Activated CD4-positive, alpha-beta T cell treated with anti-CD3 and anti-CD28 coated beads, Interleukin-2, amount 10 ng/mL, durations not matched to agents 7 days and 5 days (primary cell): Measurements from ENCODE around the gene ATP13A3. TPM values are rescaled to one million over a fixed set of nuclear protein-coding genes. Genes with fewer than 3 reads are reported as not detected.

Source experiments
- CTCF ChIA-PET: fragments of 350-600 bp; sonication (Branson Sonifier 250); formaldehyde crosslinking; loops from one replicate; lab custom pipeline; 2021; ENCODE audit warnings: antibody characterized with exemption; lab: Charles Lee
- POLR2A ChIA-PET: fragments of 350-600 bp; sonication (Branson Sonifier 250); formaldehyde crosslinking; loops from one replicate; lab custom pipeline; 2021; ENCODE audit warnings: antibody characterized with exemption; lab: Charles Lee
- DNase-seq: peaks from one replicate; pipeline ENCODE4 v3.0.0-alpha.2; 2020
- H3K27ac Mint-ChIP-seq: one replicate; pipeline ENCODE4 v1.8.0; 2021; ENCODE audit warnings: mild to moderate bottlenecking, moderate library complexity, mixed read lengths
- H3K27me3 Mint-ChIP-seq: one replicate; pipeline ENCODE4 v1.8.0; 2021; ENCODE audit warnings: mixed read lengths
- H3K36me3 Mint-ChIP-seq: one replicate; pipeline ENCODE4 v1.8.0; 2021; ENCODE audit warnings: low read depth, mixed read lengths
- H3K4me1 Mint-ChIP-seq: one replicate; pipeline ENCODE4 v1.8.0; 2021; ENCODE audit warnings: mixed read lengths
- H3K4me3 Mint-ChIP-seq: one replicate; pipeline ENCODE4 v1.8.0; 2021; ENCODE audit warnings: mild to moderate bottlenecking, moderate library complexity, mixed read lengths
- H3K9me3 Mint-ChIP-seq: one replicate; pipeline ENCODE4 v1.8.0; 2021; ENCODE audit warnings: mixed read lengths
- total RNA-seq, 2 experiments: library from RNA; stranded (reverse); gene quantifications; one replicate each; pipeline ENCODE4 v1.2.3, GENCODE V29; 2021

ATP13A3 gene
- total RNA-seq, 2 experiments from 2014 or later, result 59.2 to 73.8 TPM

DNA sequence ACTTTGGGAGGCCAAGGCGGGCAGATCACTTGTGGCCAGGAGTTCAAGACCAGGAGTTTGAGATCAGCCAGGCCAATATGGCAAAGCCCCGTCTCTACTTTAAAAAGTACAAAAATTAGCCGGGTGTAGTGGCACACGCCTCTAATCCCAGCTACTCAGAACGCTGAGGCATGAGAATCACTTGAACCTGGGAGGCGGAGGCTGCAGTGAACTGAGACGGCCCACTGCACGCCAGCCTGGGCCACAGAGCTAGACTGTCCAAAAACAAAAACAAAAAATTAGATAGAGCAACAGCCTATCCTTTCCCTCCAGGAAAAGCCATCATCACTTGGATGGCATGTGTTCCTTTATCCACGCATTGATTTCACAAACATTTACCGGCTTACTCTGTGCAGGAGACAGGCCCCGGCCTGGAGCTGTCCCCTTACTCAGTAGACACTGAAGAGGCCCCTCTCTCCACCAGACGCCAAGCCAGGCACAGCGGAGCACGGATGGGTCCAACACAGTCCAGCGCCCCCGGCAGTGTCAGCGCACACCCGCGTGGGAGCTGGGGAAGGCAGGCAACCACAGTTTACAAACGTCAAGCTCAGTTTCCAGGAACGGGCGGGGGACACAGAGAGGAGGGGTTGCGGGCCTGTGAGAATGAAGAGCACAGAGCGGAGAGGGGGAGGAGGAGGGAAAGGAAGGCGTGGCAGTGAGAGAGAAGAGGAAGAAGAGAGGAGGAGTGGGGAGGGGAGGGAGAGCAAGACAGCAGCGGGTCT is 90.8 kb downstream of the ATP13A3 start:
- H3K36me3 Mint-ChIP-seq, result peaks cover 5% of the 10 kb centered on the region
- peaks cover 4% of the 10 kb centered on the region for H3K9me3 Mint-ChIP-seq
- peak overlapping the region; percentile 84 for H3K27ac Mint-ChIP-seq
- ChIA-PET CTCF (interaction anchor here (0.6 to 2.6 kb wide), 7 partner anchors 9 to 312 kb away, joined by 3 to 11 read pairs (median 3); no protein-coding TSS in a partner anchor), POLR2A (interaction anchor here (0.7 kb wide), 1 partner anchor 10 kb away, joined by 4 read pairs; no protein-coding TSS in a partner anchor)
- peaks cover 25% of the 10 kb centered on the region for H3K27me3 Mint-ChIP-seq
- peak overlapping the region; percentile 66 for H3K4me3 Mint-ChIP-seq
- peak; percentile 72 for DNase-seq
- peaks cover 54% of the 10 kb centered on the region for H3K4me1 Mint-ChIP-seq

DNA sequence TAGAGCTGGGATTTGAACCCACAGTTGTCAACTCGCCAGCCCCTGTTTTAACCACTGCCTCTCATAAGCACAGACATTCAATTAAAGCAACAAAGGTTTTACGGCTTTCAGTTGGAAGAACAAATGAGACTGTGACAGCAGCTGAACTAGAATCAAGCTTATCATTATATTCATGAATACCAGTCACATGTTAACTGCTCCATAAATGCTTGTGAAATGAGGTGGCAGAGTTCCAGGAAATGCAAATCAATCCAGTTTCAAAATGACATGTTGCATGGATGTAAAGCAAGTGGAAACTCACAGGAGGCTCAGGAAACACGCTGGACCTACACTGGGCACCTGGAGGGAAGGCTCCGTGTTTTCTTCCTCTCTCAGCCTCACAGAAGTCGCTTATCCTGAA is 91.6 kb downstream of the ATP13A3 start:
- POLR2A ChIA-PET, result no interaction called here
- Mint-ChIP-seq H3K4me1 (peaks cover 54% of the 10 kb centered on the region), H3K36me3 (peaks cover 8% of the 10 kb centered on the region), H3K27ac (no peak overlapping the region), H3K4me3 (no peak overlapping the region), H3K27me3 (peaks cover 32% of the 10 kb centered on the region), H3K9me3 (peaks cover 11% of the 10 kb centered on the region)
- no peak for DNase-seq
- CTCF ChIA-PET, result interaction anchor here (0.6 to 2.3 kb wide), 7 partner anchors 9 to 312 kb away, joined by 3 to 11 read pairs (median 4); partner anchors contain the start of gene TMEM44

DNA sequence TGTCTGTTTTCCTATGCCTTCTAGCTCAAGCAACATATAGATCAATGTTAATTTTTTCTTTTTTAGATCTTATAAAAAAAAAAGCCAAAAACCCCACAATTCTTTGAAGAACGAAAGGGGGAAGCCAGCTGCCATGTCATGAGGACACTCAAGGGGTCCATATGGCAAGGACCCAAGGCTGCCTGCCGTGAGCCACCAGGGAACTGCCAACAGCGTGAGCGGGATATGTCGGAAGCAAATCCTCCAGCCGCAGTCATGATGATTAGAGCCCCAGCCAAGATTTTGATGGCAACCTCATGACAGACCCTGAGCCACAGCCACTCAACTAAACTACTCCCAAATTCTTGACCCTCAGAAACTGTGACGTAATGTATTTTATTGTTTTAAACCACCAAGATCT is 94.2 kb downstream of the ATP13A3 start:
- DNase-seq, result no peak
- ChIA-PET POLR2A (no interaction called here), CTCF (no interaction called here)
- H3K4me3 Mint-ChIP-seq, result no peak overlapping the region
- peaks cover 28% of the 10 kb centered on the region for H3K4me1 Mint-ChIP-seq
- peaks cover 25% of the 10 kb centered on the region for H3K27me3 Mint-ChIP-seq
- H3K27ac Mint-ChIP-seq, result no peak overlapping the region
- peaks cover 16% of the 10 kb centered on the region for H3K9me3 Mint-ChIP-seq
- peaks cover 5% of the 10 kb centered on the region for H3K36me3 Mint-ChIP-seq

DNA sequence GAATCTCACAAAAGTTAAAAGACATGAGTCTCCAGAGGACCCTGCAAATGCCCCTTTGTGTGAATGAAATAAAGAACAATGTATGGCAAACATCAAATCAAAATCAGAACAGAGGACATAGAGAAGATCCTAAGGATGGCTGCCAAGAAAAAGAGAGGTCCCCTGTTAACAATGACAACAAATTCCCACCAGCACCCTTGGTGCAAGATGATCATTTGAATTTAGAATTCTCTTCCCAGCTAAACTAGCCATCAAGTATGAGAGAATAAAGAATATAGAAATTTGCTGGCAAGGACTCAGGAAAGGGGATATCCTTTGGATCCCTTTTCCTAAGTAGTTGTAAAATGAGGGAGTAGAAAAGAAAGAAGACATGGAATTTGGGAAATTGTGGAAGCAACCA is 96.0 kb downstream of the ATP13A3 start:
- peaks cover 24% of the 10 kb centered on the region for H3K27me3 Mint-ChIP-seq
- no peak overlapping the region for H3K4me3 Mint-ChIP-seq
- peaks cover 12% of the 10 kb centered on the region for H3K4me1 Mint-ChIP-seq
- ChIA-PET POLR2A (no interaction called here), CTCF (no interaction called here)
- H3K9me3 Mint-ChIP-seq, result peaks cover 16% of the 10 kb centered on the region
- no peak for DNase-seq
- H3K27ac Mint-ChIP-seq, result no peak overlapping the region
- peaks cover 4% of the 10 kb centered on the region for H3K36me3 Mint-ChIP-seq

DNA sequence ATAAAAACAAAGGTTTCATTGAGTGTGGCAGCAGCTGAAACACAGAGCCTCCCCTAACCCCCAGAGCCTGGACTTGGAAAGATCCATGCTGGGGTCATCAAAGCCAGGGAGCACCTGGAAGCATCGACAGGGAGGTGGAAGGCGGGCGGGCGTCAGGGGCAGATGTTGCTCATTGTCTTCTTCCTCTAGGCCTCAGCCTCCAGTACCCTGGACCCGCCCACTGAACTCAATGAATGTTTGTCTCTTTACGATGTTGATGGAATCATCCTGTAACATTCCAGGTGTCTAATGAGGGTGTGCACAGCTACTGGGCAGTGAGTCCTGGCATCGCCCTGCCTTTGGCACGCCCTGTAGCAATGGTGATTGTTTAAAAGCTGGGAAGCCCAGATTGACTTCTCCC is 97.5 kb downstream of the ATP13A3 start:
- H3K4me1 Mint-ChIP-seq, result no peaks in the 10 kb centered on the region
- CTCF ChIA-PET, result interaction anchor here (0.7 kb wide), 1 partner anchor 74 kb away, joined by 3 read pairs; no protein-coding TSS in a partner anchor
- no peak overlapping the region for H3K27ac Mint-ChIP-seq
- DNase-seq, result no peak
- POLR2A ChIA-PET, result no interaction called here
- peaks cover 24% of the 10 kb centered on the region for H3K27me3 Mint-ChIP-seq
- H3K36me3 Mint-ChIP-seq, result peaks cover 4% of the 10 kb centered on the region
- no peak overlapping the region for H3K4me3 Mint-ChIP-seq
- H3K9me3 Mint-ChIP-seq, result peaks cover 16% of the 10 kb centered on the region

DNA sequence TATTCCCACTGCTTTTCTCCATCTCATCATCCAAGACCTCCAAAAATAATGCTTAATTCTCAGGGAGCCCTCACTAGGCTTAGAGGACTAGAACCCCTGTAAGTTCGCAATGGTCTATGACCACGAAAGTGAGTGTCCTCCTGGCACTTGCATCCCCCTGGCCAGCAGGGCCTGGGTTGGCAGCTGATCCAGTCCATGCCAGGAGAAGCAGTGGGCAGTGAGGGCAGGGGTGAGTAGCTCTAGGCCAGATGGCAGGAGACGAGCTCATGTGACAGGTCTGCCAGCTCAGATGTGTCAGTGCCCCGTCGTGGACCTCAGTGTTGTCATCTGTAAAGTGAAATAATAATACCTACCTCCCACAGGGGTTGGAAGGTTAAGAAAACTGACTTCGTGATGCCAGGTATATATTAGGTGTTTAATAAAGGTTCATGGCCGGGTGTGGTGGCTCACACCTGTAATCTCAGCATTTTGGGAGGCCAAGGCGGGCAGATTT is 98.8 kb downstream of the ATP13A3 start:
- Mint-ChIP-seq H3K27ac (no peak overlapping the region), H3K36me3 (peaks cover 4% of the 10 kb centered on the region), H3K4me3 (no peak overlapping the region), H3K4me1 (no peaks in the 10 kb centered on the region), H3K9me3 (peaks cover 16% of the 10 kb centered on the region), H3K27me3 (peaks cover 27% of the 10 kb centered on the region)
- no peak for DNase-seq
- ChIA-PET POLR2A (no interaction called here), CTCF (interaction anchor here (0.6 to 1.4 kb wide), 3 partner anchors 8 to 583 kb away, joined by 3 to 6 read pairs (median 3); no protein-coding TSS in a partner anchor)

DNA sequence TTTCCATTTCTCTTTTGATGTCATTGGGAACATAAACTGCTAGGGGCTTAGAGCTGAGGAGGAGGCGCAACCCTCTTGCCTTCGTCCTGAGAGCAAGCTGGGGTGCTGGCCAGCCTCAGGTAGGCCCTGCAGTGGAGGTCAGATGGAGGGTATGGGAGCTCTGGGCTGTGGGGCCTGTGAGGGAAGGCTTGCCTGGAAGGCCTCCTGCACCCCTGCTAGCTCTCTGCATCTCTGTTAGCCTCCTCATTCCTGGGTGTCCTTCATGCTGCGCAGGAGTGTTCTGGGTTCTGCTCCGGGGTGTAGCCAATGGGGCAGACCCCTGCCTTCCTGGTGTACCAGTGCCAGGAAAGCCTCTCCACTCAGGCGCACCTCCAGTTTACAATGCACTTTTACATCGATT is 99.5 kb downstream of the ATP13A3 start:
- Mint-ChIP-seq H3K27ac (no peak overlapping the region), H3K4me3 (no peak overlapping the region), H3K4me1 (no peaks in the 10 kb centered on the region), H3K9me3 (peaks cover 16% of the 10 kb centered on the region), H3K36me3 (peaks cover 4% of the 10 kb centered on the region), H3K27me3 (peaks cover 23% of the 10 kb centered on the region)
- DNase-seq, result no peak
- ChIA-PET POLR2A (no interaction called here), CTCF (interaction anchor here (1.0 to 1.4 kb wide), 2 partner anchors 9 to 42 kb away, joined by 3 read pairs; no protein-coding TSS in a partner anchor)

DNA sequence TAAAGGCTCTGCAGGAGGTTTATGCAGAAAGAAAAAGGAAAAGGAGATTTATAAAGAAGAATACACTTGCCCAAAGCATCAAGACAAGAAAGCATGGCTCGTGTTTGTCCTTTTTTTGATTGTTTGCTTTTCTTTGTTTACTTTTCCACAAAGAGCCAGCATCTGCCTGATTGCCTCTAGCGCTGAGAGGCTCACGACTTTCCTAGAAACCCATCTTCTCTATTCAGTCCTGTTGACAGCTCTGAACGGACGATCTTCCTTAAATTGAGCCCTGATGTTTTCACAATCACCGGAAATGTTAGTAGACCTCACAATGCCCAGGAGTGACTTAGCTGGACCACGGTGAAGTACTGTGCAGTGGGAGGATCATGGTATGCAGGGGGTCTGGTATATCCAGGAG is 100.2 kb downstream of the ATP13A3 start:
- no peak overlapping the region for H3K4me3 Mint-ChIP-seq
- DNase-seq, result no peak
- ChIA-PET POLR2A (no interaction called here), CTCF (interaction anchor here (1.0 to 1.4 kb wide), 2 partner anchors 9 to 41 kb away, joined by 3 read pairs; no protein-coding TSS in a partner anchor)
- H3K27me3 Mint-ChIP-seq, result peaks cover 23% of the 10 kb centered on the region
- no peaks in the 10 kb centered on the region for H3K4me1 Mint-ChIP-seq
- H3K9me3 Mint-ChIP-seq, result peaks cover 16% of the 10 kb centered on the region
- no peak overlapping the region for H3K27ac Mint-ChIP-seq
- peaks cover 4% of the 10 kb centered on the region for H3K36me3 Mint-ChIP-seq

DNA sequence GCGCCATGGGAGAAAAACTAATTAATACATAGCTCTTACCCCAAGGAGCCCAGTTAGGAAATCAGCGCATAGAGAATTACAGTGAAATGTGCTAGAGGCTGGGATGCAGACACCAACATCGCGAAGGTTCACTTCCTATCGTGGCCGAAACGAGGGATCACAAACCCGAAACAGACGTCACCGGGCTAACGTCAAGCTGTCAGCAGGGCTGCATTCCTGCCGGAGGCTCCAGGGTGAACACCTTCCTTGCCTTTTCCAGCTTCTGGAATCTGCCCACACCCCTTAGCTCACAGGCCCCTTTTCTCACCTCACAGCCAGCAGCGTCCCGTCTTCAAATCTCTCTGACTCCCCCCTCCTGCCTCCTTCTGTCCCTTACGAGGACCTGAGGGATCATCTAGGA is 100.7 kb downstream of the ATP13A3 start:
- Mint-ChIP-seq H3K36me3 (peaks cover 4% of the 10 kb centered on the region), H3K4me1 (no peaks in the 10 kb centered on the region), H3K27me3 (peaks cover 19% of the 10 kb centered on the region), H3K9me3 (peaks cover 14% of the 10 kb centered on the region), H3K4me3 (no peak overlapping the region), H3K27ac (no peak overlapping the region)
- no peak for DNase-seq
- ChIA-PET CTCF (interaction anchor here (0.6 to 0.8 kb wide), 2 partner anchors 9 to 635 kb away, joined by 3 to 4 read pairs; no protein-coding TSS in a partner anchor), POLR2A (interaction anchor here (0.6 kb wide), 1 partner anchor 10 kb away, joined by 4 read pairs; no protein-coding TSS in a partner anchor)

DNA sequence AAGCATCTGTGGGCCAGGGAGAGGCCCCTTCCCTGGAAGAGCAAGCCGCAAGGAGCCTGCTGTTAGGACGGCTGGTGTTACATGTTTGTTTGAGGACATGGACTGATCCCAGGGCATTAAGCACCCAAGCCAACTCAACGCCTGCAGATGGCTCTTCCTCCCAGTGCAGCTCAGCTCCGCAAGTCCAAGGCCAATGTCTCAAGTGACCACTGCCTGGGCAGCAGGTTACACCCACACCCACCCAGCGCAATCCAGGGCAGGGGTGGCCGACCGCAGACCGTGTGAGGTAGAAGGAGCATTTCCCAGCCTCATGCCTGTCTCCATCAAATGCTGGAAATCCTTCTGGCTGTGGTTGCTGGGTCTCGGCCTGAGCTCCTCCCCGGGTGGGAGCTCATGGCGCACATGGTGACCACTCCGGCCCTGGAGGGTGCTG is 102.2 kb downstream of the ATP13A3 start:
- no peak for DNase-seq
- Mint-ChIP-seq H3K4me1 (no peaks in the 10 kb centered on the region), H3K27me3 (peaks cover 7% of the 10 kb centered on the region), H3K9me3 (no peaks in the 10 kb centered on the region), H3K4me3 (no peak overlapping the region), H3K36me3 (no peaks in the 10 kb centered on the region), H3K27ac (no peak overlapping the region)
- CTCF ChIA-PET, result no interaction called here
- POLR2A ChIA-PET, result no interaction called here

DNA sequence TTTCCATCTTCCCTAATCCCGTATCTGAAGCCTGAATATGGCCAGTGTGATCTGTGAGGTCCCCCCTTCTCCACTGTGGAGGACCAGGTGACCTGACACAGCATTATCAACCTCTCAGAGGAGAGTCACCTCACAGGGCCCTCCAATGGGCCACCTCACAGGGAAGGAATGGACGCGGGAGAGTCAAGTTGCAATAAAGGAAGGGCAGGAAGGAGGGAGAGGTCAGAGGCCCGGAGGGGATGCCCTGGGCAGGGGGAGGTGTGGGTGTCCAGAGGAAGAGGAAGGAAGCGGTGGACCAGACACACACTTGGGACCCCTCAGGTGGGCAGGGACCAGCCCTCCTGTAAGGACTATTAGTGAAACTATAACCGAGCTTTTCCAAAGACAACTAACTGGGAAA is 102.6 kb downstream of the ATP13A3 start:
- POLR2A ChIA-PET, result no interaction called here
- H3K36me3 Mint-ChIP-seq, result no peaks in the 10 kb centered on the region

DNA sequence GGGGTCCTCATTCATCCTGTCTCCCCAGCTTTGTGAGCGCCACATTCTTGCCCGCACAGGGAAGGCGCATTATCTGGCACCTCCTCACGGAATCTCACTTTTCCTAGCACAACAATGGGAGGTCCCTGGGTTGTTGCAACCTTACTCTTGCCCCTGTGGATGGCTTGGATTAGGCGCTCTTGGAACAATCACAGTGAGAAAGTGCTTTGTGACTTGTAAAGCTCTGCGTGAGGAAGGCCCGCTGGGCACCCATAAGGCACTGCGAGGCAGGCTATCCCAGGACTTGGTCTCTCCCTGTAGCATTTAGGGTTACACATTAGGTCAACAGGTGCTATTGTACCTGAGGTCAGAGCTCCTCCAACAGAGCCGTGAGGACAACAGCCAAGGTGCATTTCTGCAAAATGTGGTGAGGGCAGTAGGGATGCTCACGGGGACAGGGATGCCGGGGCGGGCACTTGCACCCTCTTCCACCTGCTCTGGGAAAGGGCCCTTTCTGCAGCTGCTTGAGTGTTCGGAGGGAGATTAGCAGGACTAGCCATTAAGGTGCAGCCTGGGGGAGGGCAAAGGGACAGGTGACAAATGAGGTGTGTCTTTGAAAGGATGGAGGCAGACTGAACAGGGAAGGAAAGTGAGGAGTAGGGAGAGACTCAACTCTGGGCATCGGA is 103.4 kb downstream of the ATP13A3 start:
- Mint-ChIP-seq H3K4me1 (no peaks in the 10 kb centered on the region), H3K27ac (no peak overlapping the region), H3K36me3 (no peaks in the 10 kb centered on the region), H3K9me3 (no peaks in the 10 kb centered on the region), H3K27me3 (peaks cover 3% of the 10 kb centered on the region), H3K4me3 (no peak overlapping the region)
- DNase-seq, result no peak
- ChIA-PET POLR2A (no interaction called here), CTCF (interaction anchor here (0.8 kb wide), 1 partner anchor 14 kb away, joined by 4 read pairs; no protein-coding TSS in a partner anchor)

More for the DNA sequence above, 102.6 kb downstream of the ATP13A3 start:
- no peak overlapping the region for H3K4me3 Mint-ChIP-seq
- H3K27me3 Mint-ChIP-seq, result peaks cover 3% of the 10 kb centered on the region
- H3K9me3 Mint-ChIP-seq, result no peaks in the 10 kb centered on the region
- no peaks in the 10 kb centered on the region for H3K4me1 Mint-ChIP-seq
- DNase-seq, result no peak
- no peak overlapping the region for H3K27ac Mint-ChIP-seq
- CTCF ChIA-PET, result no interaction called here
